ENCODE measurements around the gene TTC31. TPM values are rescaled to one million over a fixed set of nuclear protein-coding genes. Genes with fewer than 3 reads are reported as not detected.

TTC31 gene
- total RNA-seq, 1 experiment from 2014 or later, result 26.4 TPM

GRCh38 chr2:74501335-74502071 is 18.6 kb downstream of the TTC31 start:
- Histone ChIP-seq H3K4me2 (ENCODE audit: low read length) (peak overlapping the region; percentile 95), H3K36me3 (ENCODE audit: control insufficient read depth in 1 of 2, insufficient read depth in 2 of 2, low read length in 2 of 2) (peaks cover 3 to 16% of the 10 kb centered on the region in 2 experiments; a peak in 2 of 4 replicates), H3K79me2 (ENCODE audit: insufficient read depth, low read length) (peaks cover 14% of the 10 kb centered on the region), H2AFZ (ENCODE audit: low read depth, low read length, poor library complexity, severe bottlenecking) (no peak overlapping the region), H3K27me3 (ENCODE audit: insufficient read depth, low read length) (no peaks in the 10 kb centered on the region), H3K9me2 (ENCODE audit: insufficient read depth) (no peaks in the 10 kb centered on the region), H3K9me3 (ENCODE audit: control insufficient read depth in 1 of 2, insufficient read depth in 1 of 2, low read depth in 1 of 2, low read length in 2 of 2) (no peaks in the 10 kb centered on the region), H3K9ac (ENCODE audit: low read length) (peak overlapping the region; percentile 85), H3K27ac (ENCODE audit: low read depth, low read length) (peak overlapping the region; percentile 91), H4K20me1 (ENCODE audit: insufficient read depth) (no peaks in the 10 kb centered on the region), H3K4me3 (replicated peaks in 1 of 2; ENCODE audit: low read depth in 1 of 2, low read length in 2 of 2) (peak overlapping the region; percentile 83 to 89), H3K4me1 (ENCODE audit: control insufficient read depth in 1 of 2, insufficient read depth in 2 of 2, low read length in 2 of 2) (peaks cover 24 to 49% of the 10 kb centered on the region in 2 experiments)
- DNase-seq (ENCODE audit: low read depth, low spot score), result no peak
- no TSS peak for BruUV-seq (replicated peaks)
- no peak for ATAC-seq
- CTCF ChIA-PET, result interaction anchor here (0.8 kb wide), 1 partner anchor 18 kb away, joined by 3 read pairs; the partner anchor contains the start of genes CCDC142 and TTC31
- RAD21 ChIA-PET (ENCODE audit: low non-redundant PET in 1 of 2, low total read pairs in 2 of 2, uncharacterized antibody in 2 of 2, unreplicated experiment in 2 of 2), result no interaction called here
- intact Hi-C loops (cut with micrococcal nuclease), result loop anchor here (2.0 kb wide), 1 partner anchor 19 kb away; the partner anchor contains the start of genes CCDC142 and TTC31
- POLR2A ChIA-PET, result interaction anchor here (1.3 kb wide), 1 partner anchor 26 kb away, joined by 3 read pairs; no protein-coding TSS in a partner anchor
- TF ChIP-seq EZH2 (IDR thresholded peaks at IDR 0.05) (no peak), POLR2AphosphoS5 (IDR thresholded peaks at IDR 0.05; ENCODE audit: low read depth, low read length) (peak; percentile 21; the same call in 1 of the 2 replicates)

GRCh38 chr2:74502147-74502719 is 19.4 kb downstream of the TTC31 start:
- ChIA-PET CTCF (no interaction called here), RAD21 (ENCODE audit: low non-redundant PET in 1 of 2, low total read pairs in 2 of 2, uncharacterized antibody in 2 of 2, unreplicated experiment in 2 of 2) (no interaction called here), POLR2A (no interaction called here)
- no peaks in the 10 kb centered on the region for H4K20me1 ChIP-seq (ENCODE audit: insufficient read depth)
- peak overlapping the region; percentile 83 to 89 for H3K4me3 ChIP-seq (replicated peaks in 1 of 2; ENCODE audit: low read depth in 1 of 2, low read length in 2 of 2)
- H3K9me3 ChIP-seq (ENCODE audit: control insufficient read depth in 1 of 2, insufficient read depth in 1 of 2, low read depth in 1 of 2, low read length in 2 of 2), result no peaks in the 10 kb centered on the region
- H3K27me3 ChIP-seq (ENCODE audit: insufficient read depth, low read length), result no peaks in the 10 kb centered on the region
- H3K79me2 ChIP-seq (ENCODE audit: insufficient read depth, low read length), result peaks cover 22% of the 10 kb centered on the region
- peaks cover 3 to 16% of the 10 kb centered on the region in 2 experiments; a peak in 2 of 4 replicates for H3K36me3 ChIP-seq (ENCODE audit: control insufficient read depth in 1 of 2, insufficient read depth in 2 of 2, low read length in 2 of 2)
- intact Hi-C loops (cut with micrococcal nuclease), result loop anchor here (2.0 kb wide), 1 partner anchor 19 kb away; the partner anchor contains the start of genes CCDC142 and TTC31
- DNase-seq (ENCODE audit: low read depth, low spot score) (no peak), ATAC-seq (peak; percentile 9; the same call in 1 of the 2 replicates)
- peak overlapping the region; percentile 40 for H2AFZ ChIP-seq (ENCODE audit: low read depth, low read length, poor library complexity, severe bottlenecking)
- H3K4me1 ChIP-seq (ENCODE audit: control insufficient read depth in 1 of 2, insufficient read depth in 2 of 2, low read length in 2 of 2), result peaks cover 24 to 53% of the 10 kb centered on the region in 2 experiments
- H3K27ac ChIP-seq (ENCODE audit: low read depth, low read length), result peak overlapping the region; percentile 91
- peak overlapping the region; percentile 85 for H3K9ac ChIP-seq (ENCODE audit: low read length)
- TF ChIP-seq SRF (IDR thresholded peaks at IDR 0.05; ENCODE audit: low read depth) (no peak), ZFX (IDR thresholded peaks at IDR 0.05) (no peak), EGR1 (IDR thresholded peaks at IDR 0.05; ENCODE audit: low read depth) (no peak)
- no peaks in the 10 kb centered on the region for H3K9me2 ChIP-seq (ENCODE audit: insufficient read depth)
- no TSS peak for BruUV-seq (replicated peaks)
- peak overlapping the region; percentile 95 for H3K4me2 ChIP-seq (ENCODE audit: low read length)
